ENCODE results near the gene RIMS4. TPM values are rescaled to one million over a fixed set of nuclear protein-coding genes. Genes with fewer than 3 reads are reported as not detected.
A peak's percentile ranks its signal among the peaks of the same experiment; 100 is the strongest.
"Not testable (repeated sequence)": the region's sequence is repeated elsewhere in the genome, so short reads cannot be mapped to it uniquely, and the experiment has no call there.

Gene RIMS4
- total RNA-seq, 2 donors from 2014 or later: 0.13 TPM; not detected in 1

DNA sequence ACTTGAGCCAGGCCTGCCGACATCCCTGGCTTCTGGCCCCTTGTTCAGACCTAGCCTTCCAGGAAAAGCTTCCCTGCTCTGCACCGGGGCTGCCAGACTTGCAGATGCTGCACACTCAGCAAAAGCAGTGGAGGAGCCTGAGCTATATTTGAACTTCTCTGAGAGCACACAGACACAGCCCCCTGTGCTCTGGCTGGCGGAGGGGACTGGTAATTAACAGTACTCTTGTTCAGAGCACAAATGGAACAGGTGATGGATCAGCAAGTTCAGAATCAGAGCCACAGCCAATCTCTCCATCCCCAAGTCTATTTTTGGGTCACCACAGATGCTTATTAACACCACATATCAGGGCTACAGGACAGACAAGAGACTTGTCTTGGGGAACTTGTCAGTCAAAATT lies 27.6 kb upstream of the RIMS4 start:
- Mint-ChIP-seq H3K9me3 (peaks cover 4% of the 10 kb centered on the region), H3K36me3 (ENCODE audit: low read depth) (no peaks in the 10 kb centered on the region), H3K27me3 (peaks cover 14% of the 10 kb centered on the region), H3K27ac (no peak overlapping the region), H3K4me3 (no peak overlapping the region), H3K4me1 (peaks cover 6% of the 10 kb centered on the region)
- no peak for ATAC-seq (replicated peaks)

- Mint-ChIP-seq H3K4me1 (peaks cover 6% of the 10 kb centered on the region), H3K4me3 (no peak overlapping the region), H3K9me3 (peaks cover 4% of the 10 kb centered on the region), H3K27me3 (peaks cover 14% of the 10 kb centered on the region), H3K36me3 (ENCODE audit: low read depth) (no peaks in the 10 kb centered on the region), H3K27ac (no peak overlapping the region)
- no peak for ATAC-seq (replicated peaks)
Measured at GRCh38 chr20:44836601-44837120, 26.3 kb upstream of the RIMS4 start.

- ATAC-seq (replicated peaks): no peak
- Mint-ChIP-seq H3K9me3 (peaks cover 4% of the 10 kb centered on the region), H3K4me3 (no peak overlapping the region)
Measured at GRCh38 chr20:44835661-44836221, 25.4 kb upstream of the RIMS4 start.

GRCh38 chr20:44835116-44835515 lies 24.8 kb upstream of the RIMS4 start:
- H3K4me1 Mint-ChIP-seq: peaks cover 6% of the 10 kb centered on the region
- H3K27ac Mint-ChIP-seq: no peak overlapping the region
- H3K4me3 Mint-ChIP-seq: no peak overlapping the region
- no peaks in the 10 kb centered on the region for H3K9me3 Mint-ChIP-seq
- peaks cover 19% of the 10 kb centered on the region for H3K27me3 Mint-ChIP-seq
- ATAC-seq (replicated peaks): no peak
- no peaks in the 10 kb centered on the region for H3K36me3 Mint-ChIP-seq (ENCODE audit: low read depth)

More at GRCh38 chr20:44835661-44836221, 25.4 kb upstream of the RIMS4 start:
- no peaks in the 10 kb centered on the region for H3K36me3 Mint-ChIP-seq (ENCODE audit: low read depth)
- peaks cover 6% of the 10 kb centered on the region for H3K4me1 Mint-ChIP-seq
- peaks cover 19% of the 10 kb centered on the region for H3K27me3 Mint-ChIP-seq
- H3K27ac Mint-ChIP-seq: no peak overlapping the region

GRCh38 chr20:44834693-44835092 lies 24.3 kb upstream of the RIMS4 start:
- Mint-ChIP-seq H3K36me3 (ENCODE audit: low read depth) (no peaks in the 10 kb centered on the region), H3K27me3 (peaks cover 21% of the 10 kb centered on the region), H3K4me3 (no peak overlapping the region), H3K27ac (no peak overlapping the region), H3K9me3 (no peaks in the 10 kb centered on the region), H3K4me1 (peaks cover 6% of the 10 kb centered on the region)
- ATAC-seq (replicated peaks): peak; percentile 21

DNA sequence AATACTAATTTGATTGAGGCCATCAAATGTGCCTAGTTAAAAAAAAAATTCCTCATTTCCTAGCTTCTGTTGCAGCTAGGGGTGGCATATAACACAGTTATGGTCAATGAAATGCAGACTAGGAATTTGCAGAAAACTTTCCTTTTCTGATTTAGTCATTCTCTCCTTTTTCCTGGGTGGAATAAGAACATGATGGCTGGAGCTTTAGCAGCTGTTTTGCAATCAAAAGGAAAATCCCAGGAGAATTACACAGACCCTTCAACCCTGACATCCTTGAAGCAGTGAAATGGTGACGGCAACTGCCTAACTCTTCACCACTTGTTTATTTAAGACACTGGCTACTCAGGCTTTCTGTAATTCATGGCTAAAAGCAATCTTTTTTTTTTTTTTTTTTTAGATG lies 23.1 kb upstream of the RIMS4 start:
- no peak for ATAC-seq (replicated peaks)
- Mint-ChIP-seq H3K4me3 (no peak overlapping the region), H3K9me3 (no peaks in the 10 kb centered on the region), H3K36me3 (ENCODE audit: low read depth) (no peaks in the 10 kb centered on the region), H3K27ac (no peak overlapping the region), H3K27me3 (peaks cover 19% of the 10 kb centered on the region), H3K4me1 (peaks cover 6% of the 10 kb centered on the region)

- H3K36me3 Mint-ChIP-seq (ENCODE audit: low read depth): no peaks in the 10 kb centered on the region
- no peak for ATAC-seq (replicated peaks)
- H3K27me3 Mint-ChIP-seq: peaks cover 21% of the 10 kb centered on the region
- H3K4me3 Mint-ChIP-seq: no peak overlapping the region
- H3K27ac Mint-ChIP-seq: no peak overlapping the region
- no peaks in the 10 kb centered on the region for H3K9me3 Mint-ChIP-seq
- peaks cover 6% of the 10 kb centered on the region for H3K4me1 Mint-ChIP-seq
Measured at GRCh38 chr20:44832724-44833123, 22.4 kb upstream of the RIMS4 start.

GRCh38 chr20:44830995-44831394 lies 20.6 kb upstream of the RIMS4 start:
- Mint-ChIP-seq H3K27me3 (peaks cover 28% of the 10 kb centered on the region), H3K4me1 (peaks cover 6% of the 10 kb centered on the region), H3K4me3 (no peak overlapping the region), H3K9me3 (no peaks in the 10 kb centered on the region), H3K27ac (no peak overlapping the region), H3K36me3 (ENCODE audit: low read depth) (no peaks in the 10 kb centered on the region)
- ATAC-seq (replicated peaks): no peak

- no peaks in the 10 kb centered on the region for H3K36me3 Mint-ChIP-seq (ENCODE audit: low read depth)
- peaks cover 28% of the 10 kb centered on the region for H3K27me3 Mint-ChIP-seq
- peaks cover 6% of the 10 kb centered on the region for H3K4me1 Mint-ChIP-seq
- no peak overlapping the region for H3K27ac Mint-ChIP-seq
- H3K9me3 Mint-ChIP-seq: no peaks in the 10 kb centered on the region
- ATAC-seq (replicated peaks): no peak
- H3K4me3 Mint-ChIP-seq: no peak overlapping the region
Measured at GRCh38 chr20:44830523-44830922, 20.2 kb upstream of the RIMS4 start.

- no peak overlapping the region for H3K27ac Mint-ChIP-seq
- peaks cover 1% of the 10 kb centered on the region for H3K4me1 Mint-ChIP-seq
- no peak for ATAC-seq (replicated peaks)
- H3K27me3 Mint-ChIP-seq: peaks cover 28% of the 10 kb centered on the region
- H3K9me3 Mint-ChIP-seq: no peaks in the 10 kb centered on the region
- no peak overlapping the region for H3K4me3 Mint-ChIP-seq
- no peaks in the 10 kb centered on the region for H3K36me3 Mint-ChIP-seq (ENCODE audit: low read depth)
Measured at GRCh38 chr20:44829688-44830087, 19.3 kb upstream of the RIMS4 start.

DNA sequence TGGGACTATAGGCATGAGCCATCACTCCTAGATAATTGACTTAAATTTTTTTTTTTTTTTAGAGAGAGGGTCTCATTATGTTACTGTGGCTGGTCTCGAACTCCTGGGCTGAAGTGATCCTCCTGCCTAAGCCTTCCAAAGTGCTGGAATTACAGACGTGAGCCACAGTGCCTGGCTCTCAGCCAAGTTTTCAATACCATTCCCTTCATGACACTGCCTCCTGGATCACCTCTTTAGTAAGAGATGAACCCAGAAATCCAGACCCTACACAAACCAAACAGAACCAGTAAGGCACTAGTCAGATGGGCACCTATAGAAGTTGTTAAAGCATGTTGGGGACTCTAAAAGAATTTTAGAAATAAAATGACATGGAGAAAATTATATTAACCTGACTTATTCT lies 18.3 kb upstream of the RIMS4 start:
- no peak overlapping the region for H3K4me3 Mint-ChIP-seq
- H3K9me3 Mint-ChIP-seq: no peaks in the 10 kb centered on the region
- no peaks in the 10 kb centered on the region for H3K36me3 Mint-ChIP-seq (ENCODE audit: low read depth)
- no peak for ATAC-seq (replicated peaks)
- H3K4me1 Mint-ChIP-seq: no peaks in the 10 kb centered on the region
- H3K27me3 Mint-ChIP-seq: peaks cover 28% of the 10 kb centered on the region
- no peak overlapping the region for H3K27ac Mint-ChIP-seq

GRCh38 chr20:44827401-44827800 lies 17.1 kb upstream of the RIMS4 start:
- peaks cover 30% of the 10 kb centered on the region for H3K27me3 Mint-ChIP-seq
- no peak overlapping the region for H3K4me3 Mint-ChIP-seq
- no peak overlapping the region for H3K27ac Mint-ChIP-seq
- ATAC-seq (replicated peaks): no peak
- H3K4me1 Mint-ChIP-seq: no peaks in the 10 kb centered on the region
- H3K9me3 Mint-ChIP-seq: no peaks in the 10 kb centered on the region
- H3K36me3 Mint-ChIP-seq (ENCODE audit: low read depth): no peaks in the 10 kb centered on the region

DNA sequence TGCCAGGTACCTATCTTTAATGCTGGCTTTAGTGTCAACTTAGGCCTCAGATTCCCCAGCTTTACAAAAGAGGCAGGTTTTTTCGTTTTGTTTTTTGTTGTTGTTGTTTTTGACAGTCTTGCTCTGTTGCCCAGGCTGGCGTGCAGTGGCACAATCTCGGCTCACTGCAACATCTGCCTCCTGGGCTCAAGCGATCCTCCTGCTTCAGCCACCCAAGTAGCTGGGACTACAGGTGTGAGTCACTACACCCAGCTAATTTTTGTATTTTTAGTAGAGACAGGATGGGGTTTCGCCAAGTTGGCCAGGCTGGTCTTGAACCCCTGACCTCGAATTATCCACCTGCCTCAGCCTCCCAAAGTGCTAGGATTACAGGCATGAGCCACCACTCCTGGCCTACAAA lies 11.2 kb upstream of the RIMS4 start:
- H3K27me3 Mint-ChIP-seq: peaks cover 10% of the 10 kb centered on the region
- not testable (repeated sequence) for H3K4me3 Mint-ChIP-seq; H3K36me3 Mint-ChIP-seq (ENCODE audit: low read depth); H3K9me3 Mint-ChIP-seq; H3K27ac Mint-ChIP-seq; H3K4me1 Mint-ChIP-seq; ATAC-seq (replicated peaks)

DNA sequence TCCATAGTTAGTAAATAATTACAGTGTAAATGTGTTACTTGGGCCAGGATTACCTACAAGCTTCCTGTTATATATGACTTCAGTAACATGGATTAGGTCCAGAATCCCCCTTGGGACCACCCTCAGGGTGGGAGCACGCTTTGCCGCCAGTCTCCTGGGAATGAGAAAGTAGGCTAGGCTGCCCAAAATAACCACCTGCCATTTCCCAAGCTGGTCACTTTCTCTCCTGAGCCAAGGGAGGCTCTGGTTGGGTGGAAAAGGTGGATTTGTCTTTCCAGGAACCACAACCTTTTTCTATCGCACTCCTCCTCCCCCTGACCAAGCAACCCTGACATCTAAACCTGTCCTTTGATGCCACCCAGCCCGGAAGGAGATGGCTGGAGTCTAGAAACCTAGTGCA lies 9.6 kb upstream of the RIMS4 start:
- H3K27ac Mint-ChIP-seq: no peak overlapping the region
- no peak for ATAC-seq (replicated peaks)
- no peaks in the 10 kb centered on the region for H3K4me1 Mint-ChIP-seq
- no peaks in the 10 kb centered on the region for H3K9me3 Mint-ChIP-seq
- H3K36me3 Mint-ChIP-seq (ENCODE audit: low read depth): no peaks in the 10 kb centered on the region
- H3K27me3 Mint-ChIP-seq: peaks cover 10% of the 10 kb centered on the region
- H3K4me3 Mint-ChIP-seq: no peak overlapping the region

DNA sequence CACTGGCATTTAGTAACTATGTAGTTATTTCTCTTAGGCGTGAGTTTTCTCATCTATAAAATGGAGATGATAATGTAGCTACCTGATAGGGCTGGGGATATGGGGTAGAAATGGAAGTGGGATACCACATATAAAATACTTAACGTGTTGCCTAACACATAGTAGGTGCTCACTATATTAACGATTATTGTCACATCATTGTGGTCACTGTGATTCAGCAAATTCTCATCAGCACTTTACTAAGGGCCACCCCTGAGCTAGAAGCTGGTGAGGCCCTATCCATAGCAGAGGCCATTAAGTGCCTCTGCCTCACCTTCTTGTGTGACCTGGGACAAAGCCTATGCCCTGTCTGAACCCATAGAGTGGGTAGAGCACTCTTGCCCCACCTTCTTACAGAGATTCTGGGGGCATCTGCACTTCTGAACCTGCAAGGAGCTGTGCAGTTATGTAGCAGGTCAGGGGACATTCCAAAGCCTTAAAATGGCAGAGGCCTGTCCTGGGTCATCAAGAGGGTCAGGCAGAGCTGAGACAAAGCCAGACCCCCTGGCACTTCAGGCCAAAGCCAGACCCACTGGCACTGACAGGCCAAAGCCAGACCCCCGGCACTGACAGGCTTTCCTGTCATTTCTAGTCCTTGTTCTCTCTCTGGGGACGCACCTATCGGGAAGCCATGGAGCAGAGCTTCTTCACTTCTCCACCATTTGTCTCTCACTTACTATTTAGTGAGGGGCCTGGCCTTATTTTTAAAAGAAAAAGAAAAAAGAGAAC lies 7.0 kb upstream of the RIMS4 start:
- peaks cover 17% of the 10 kb centered on the region for H3K27me3 Mint-ChIP-seq
- H3K27ac Mint-ChIP-seq: no peak overlapping the region
- no peaks in the 10 kb centered on the region for H3K4me1 Mint-ChIP-seq
- ATAC-seq (replicated peaks): no peak
- H3K36me3 Mint-ChIP-seq (ENCODE audit: low read depth): no peaks in the 10 kb centered on the region
- H3K9me3 Mint-ChIP-seq: no peaks in the 10 kb centered on the region
- no peak overlapping the region for H3K4me3 Mint-ChIP-seq

Data from activated T-helper 17 cell treated with anti-CD3 and anti-CD28 coated beads, Interleukin-2, amount 50 U/mL, for 72 hours (primary cell).